CD4-positive, alpha-beta T cell treated with Interferon alpha-2 for 1 hour (primary cell): ENCODE data around the gene KCNK5.

Experiments
- DNase-seq, 2 donors: peaks; one replicate each; pipeline ENCODE4 v3.0.0-alpha.2; 2020 to 2022

KCNK5 gene

DNA sequence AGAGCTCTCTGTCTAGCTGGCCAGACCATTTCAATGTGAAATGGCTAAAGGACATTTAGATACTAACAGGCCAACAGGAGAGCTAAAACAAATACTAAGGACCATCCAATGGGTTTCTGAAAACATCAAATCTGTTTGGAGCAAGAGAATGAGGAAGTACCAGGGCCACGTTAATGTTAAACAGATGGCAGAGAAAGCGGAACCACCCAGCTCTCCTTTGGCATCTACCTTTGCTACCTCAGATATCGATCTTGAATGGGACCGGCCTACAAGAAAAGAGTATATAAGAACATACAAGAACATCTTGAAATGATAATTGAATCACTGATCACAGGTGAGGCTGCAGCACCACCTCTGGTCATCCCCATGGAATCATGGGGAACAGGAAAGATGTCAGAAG lies 31.8 kb downstream of the KCNK5 start:
- DNase-seq = no peak

DNA sequence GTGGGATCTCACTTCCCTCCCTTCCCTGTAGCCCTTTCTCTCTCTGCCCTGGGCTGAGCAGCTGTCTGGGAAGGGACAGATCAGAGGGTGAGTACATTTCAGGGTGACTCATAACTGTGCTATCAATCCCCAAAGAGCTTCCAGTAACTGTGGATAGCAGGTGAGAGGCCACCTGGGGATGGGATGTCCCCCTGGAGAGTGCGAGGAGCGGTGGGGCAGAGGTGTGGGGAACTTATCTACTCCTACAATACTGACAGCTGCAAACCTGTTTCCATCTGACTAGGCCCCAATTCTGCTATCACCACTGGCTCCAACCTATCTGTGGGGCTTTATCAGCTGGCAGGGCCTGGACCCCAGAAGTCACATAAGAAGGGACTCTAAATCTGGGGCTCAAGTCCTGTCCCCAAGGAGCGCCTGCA lies 32.6 kb downstream of the KCNK5 start:
- no peak for DNase-seq

DNA sequence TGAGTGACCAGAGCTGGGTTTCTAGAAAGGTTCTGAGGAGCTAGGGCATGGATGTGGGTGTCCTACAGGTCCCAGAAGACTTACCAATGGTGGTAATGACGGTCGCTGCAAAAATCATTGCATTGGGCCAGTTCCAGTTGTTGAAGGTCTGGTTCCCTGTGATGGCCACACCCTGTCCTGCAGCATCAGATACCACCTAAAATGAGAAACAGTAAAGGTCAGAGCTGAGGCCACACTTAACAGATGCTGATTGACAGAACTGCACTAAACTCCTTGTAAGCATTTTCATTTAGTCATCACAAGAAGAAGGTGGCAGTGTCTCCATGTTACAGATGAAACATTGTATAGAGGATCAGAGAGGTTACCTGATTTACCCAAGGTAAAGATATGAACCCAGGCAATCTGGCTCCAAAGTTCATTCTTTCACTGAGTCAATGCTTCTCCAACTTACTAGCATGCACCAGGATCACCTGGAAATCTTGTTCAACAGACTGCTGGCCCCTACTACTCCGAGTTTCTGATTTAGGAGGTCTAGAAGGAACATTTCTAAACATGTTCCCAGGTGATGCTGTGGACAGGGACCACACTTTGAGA lies 33.4 kb downstream of the KCNK5 start:
- no peak for DNase-seq

DNA sequence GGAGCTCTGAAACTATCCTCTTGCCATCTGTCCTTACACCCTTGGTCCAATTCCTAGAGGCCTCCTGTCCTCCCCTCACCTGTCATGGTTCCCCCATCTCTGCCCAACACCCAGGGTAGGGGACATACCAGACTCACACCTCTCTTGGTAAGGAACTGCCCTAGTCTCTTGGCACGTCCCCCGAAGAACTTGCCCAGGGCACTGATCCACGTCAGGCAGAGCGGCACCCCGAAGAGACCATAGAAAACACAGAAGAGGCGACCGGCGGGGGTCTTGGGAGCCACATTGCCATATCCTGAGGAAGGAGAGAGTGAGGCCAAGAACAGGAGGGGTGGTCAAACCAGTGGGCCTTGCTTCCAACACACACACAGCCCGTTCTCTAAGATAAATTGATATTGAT lies 34.8 kb downstream of the KCNK5 start:
- no peak for DNase-seq

DNA sequence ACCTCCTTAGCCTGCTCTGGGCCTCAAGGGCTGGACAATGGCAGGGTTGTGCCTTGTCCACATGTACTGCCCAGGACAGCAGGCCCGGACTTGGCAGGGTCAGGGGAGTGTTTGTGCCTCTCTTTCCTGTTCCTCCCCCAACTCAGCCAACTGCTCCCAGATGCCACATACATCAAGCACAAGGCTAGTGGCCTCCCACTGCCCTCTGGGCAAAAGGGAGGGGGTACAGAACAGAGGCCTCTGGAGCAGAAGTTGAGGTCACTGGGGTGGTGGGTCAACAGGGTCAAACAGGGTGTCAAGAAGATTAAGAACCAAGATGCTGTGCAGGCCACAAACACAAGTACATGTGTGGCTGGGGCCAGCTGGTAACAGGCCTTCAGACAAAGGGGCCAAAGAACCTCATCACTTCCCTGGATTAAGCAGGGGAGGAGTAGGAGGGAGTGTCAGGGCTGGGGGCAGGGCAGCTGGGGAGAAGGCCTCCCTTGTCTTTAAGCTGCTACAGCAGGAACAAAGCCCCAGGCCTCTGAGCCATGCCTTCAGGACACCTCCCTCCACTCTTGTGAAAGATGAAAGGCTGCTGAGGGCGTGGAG lies 36.0 kb downstream of the KCNK5 start:
- DNase-seq = no peak

DNA sequence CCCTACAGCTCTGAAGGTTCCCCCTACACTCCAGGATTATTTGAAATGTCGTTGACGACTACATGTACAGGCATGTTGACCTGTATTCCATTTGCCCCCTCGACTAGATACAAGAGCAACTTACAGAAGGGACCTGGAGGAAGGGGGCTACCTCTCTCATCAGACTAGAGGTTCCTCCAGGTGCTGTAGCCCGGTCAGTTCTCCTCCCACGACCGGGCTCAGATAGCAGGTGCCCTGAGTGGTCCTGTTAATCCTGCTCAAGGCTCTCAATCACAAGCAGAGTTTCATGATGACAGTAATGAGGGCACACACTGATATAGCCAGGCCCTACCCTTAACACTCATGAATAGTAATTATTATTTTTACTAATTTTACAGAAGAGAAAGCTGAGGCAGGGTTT lies 36.5 kb downstream of the KCNK5 start:
- DNase-seq = no peak

DNA sequence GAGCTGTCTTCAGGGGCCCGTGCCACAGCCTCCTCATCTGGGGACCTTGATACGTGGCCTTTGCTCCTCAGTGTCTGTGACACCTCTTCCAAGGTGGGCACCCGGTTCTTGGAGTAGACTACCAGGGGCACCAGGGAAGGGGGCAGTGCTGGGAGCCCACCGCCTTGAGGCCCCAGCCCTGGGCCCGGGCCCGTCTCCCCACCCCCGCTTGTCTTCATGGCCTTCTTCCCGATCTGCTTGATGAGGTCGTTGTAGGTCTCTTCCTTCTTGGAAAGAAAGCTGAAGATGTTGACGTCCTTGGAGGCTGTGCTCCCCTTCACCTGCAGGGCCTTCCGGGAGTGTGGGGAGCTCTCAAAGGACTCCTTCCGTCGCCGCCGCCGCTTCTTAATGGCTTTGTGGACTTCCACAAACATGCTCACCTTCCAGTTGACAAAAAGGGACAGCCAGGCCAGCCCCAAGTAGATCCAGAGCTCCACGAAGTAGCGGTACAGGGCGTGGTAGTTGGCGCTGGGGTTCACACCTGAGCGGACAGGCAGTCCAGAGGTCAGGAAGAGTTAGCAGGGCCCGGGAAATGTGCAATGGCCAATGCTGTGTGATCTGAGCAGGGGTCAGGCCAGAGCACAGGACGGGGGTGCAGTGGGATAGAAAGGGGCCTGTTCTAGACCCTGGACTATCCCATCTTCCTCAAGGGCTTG lies 37.9 kb downstream of the KCNK5 start:
- no peak for DNase-seq

DNA sequence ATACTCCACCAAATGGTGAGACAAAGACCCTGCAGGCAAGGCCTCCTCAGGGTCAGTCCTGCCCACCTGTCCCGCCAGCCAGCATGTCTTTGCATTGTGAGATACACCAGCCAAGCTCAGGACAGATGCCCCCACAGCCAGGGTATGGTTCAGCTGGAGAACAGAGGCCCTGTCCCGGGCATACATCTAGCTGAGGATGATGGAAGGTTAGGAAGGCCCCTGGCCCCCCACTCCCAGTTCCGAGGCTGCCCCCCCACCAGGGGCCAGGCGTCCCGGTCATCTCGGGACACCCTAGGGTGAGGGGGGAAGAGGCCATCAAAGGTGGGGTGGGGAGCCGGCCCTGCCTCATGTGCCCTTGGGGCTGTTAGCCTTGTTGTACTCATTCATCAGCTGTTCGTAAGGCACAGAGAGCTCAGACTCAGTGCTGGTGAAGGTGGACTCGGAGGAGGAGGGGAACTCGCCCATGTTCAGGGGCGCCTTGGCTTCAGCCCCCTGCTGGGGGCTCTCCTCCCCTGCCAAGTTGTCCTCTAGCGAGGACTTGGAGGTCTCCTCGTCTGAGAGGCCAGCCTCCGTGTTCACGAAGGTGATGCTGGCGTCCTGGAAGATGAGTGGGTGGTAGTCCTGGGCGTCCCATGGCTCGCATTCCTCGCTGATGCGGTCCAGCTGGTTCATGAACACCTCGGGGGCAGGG lies 38.6 kb downstream of the KCNK5 start:
- DNase-seq = no peak

DNA sequence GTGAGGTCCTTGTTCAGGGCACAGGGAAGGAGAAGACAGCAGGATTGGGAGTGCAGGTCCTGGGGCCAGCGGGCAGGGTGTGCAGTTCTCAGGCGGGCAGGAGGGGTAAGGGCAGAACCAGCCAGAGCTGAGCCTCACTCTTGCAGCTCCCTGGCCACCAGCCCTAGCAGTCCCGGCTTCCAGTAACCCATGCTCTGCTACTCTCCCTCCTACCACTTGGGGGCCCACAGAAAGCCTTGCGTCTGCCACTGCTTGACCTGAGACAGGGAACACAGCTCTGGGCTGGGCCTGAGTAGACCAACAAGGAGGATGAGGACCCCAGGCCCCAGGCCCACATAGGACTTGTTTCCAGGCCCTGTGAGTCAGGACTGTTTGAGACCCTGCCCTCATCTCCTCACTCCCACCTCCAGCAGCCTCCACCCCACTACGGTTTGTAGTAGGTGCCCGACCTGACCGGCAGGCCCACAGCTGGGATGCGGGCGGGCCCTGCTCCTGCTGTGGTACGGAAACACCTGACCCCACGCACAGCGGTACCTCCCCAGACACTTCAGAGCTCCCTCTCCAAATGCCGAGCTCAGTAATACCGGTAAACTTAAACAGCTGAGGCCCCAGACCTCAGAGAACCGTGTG lies 39.2 kb downstream of the KCNK5 start:
- peak in 1 of 2 donors; percentile 6 for DNase-seq

DNA sequence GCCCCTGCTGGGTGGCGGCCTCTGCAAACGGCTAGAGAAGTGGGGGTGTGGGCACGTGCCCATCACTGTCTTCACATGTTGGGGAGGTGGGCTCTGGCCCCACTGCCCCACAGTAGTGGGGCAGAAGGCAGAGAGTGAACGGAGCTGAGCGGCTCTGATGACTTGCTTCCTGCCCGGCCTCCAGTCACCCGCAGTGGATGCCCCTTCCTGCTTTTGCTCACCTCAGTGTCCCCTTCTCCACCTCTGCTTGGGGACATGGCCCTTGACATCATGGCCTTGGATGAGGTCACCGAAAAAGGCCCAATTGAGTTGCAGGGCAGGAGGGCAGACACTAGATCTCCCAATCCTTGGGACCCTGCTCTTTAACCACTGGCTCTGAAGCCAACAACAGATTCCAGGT lies 40.1 kb downstream of the KCNK5 start:
- no peak for DNase-seq

DNA sequence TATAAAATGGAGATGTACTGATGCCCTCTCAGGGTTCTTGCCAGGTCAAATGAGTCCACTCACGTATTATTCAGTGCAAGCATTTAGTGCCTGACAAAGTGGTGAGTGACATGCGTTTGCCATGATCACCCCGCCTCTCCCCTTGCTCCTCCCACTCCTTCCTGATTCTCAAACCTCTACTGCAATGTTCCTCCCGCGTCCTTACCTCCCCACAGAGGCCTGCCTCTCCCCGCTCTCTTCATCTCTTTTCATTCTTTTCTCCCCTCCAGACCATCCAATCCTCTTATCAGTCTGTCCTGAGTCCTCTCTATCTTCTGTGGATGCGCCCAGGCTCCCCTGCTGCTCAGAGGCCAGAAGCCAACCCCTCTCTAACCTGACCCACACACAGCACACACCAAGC lies 40.7 kb downstream of the KCNK5 start:
- no peak for DNase-seq

DNA sequence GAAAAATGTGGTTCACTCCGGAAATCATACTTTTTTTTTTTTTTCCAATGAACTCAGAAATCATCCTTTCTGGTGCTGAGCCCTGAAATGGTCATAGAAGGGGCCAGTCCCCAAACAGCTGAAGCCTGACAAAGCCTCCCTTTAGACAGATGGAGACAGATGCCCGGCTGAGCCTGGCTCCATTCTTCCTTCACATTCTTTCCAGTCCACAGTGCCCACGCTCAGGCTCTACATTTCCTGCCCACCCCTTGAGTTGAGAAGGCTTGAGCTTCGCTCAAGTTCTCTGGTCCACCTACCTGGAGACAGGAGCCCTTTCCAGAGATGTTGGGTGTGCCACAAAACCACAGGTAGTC lies 41.2 kb downstream of the KCNK5 start:
- DNase-seq = no peak

DNA sequence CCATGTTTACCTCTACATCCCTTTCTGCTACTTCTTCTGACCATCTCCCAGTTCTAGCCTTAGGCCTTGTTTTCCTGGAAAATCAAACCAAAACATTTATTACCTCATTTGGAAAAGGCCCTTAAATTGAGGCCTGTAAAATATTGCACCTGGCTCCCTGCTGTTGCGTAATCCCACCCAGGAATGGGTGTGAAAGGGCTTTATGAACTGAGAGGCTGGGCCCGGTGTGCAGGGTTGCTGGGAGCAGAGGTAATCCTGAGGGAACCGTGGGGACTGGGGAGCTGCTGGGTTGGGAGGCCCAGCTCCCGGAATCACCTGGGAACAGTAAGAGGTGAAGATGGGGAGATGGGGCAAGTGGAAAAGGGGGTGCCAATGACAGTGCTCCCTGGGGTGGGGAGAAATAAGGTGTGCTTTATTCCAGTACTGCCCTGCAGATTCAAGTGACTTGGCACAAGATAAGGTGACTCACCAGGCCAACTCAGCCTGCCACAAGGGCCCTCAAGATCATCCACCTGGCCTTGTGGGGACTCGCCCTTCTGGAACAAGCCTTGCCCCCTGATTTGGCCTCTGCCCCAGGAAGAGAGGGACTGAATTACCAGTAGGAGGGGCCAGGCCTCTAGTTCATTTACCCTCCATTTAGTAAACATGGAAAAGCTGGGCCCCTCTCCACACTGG lies 44.2 kb downstream of the KCNK5 start:
- no peak for DNase-seq

DNA sequence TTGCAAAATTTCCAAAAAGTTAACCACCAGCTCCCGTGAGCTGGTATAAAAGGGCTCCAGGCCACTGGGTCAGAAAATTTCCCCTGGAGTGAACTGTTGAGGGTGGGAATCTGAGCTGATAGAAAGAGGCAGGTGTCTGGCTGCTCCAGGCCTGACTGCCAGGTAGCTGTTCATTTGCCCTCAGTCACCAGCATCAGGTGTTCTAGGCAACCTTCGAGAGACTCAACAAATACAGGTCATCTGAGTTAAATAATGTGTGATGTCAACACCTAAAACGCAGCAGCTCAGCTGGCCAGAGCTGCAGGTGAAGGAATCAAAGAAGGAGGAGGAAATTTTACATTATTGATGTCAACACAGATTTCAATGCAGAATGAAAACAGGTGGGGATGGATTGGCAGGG lies 46.7 kb downstream of the KCNK5 start:
- no peak for DNase-seq

DNA sequence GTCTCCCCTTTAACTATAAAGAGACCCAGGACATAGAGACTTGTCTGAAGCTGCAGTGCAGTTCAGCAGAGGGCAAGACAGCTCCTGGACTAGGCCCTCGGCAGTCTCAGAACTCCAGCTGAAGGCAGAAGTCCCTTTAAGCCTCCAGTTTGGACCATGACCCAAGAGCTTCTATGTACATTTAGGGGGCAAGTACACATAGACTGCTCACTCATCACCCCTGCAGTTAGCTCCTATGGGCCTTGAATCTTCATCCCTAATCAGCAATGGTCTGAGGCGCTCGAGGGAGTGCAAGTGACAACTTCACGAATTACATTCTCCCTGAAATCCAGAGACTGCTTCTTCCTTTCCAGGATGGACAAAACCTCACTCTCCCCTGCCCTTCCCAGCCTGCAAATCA lies 47.4 kb downstream of the KCNK5 start:
- no peak for DNase-seq

DNA sequence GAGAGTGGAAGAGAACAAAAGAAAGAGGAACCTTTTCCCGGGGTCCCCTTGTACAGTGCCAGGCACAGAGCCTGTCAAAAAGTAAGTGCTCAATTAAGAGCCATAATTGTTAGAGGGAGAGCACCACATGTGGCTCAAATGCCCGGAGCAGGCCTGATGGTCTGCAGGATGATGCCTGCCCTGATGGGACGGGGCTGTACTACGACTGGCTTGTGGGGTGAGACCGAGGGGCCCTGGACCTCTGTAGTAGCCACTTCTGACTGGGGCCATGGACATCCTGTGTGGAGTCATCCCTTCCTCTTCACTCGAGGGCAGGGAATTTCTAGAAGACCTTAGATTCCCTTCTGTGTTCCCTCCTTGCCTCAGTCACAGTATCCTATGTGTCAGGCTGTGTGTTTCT lies 47.9 kb downstream of the KCNK5 start:
- no peak for DNase-seq

DNA sequence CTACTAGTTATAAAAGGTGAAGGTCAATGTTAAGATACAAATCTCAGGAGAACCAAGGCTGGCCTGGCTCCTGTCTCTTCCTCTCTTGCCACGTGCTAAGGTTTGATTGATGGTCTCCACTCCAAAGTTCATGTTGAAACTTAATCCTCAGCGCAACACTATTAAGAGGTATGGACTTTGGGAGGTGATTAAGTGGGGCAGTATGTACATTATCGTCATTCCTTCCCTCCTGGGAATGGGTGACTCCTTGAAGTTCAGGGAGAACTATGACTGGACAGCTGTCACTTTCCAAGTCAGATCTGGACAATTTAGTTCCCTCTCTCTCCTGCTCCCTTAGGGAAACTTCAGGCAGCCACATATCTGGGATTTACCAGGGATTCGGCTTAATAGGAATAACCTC lies 50.5 kb downstream of the KCNK5 start:
- no peak for DNase-seq

DNA sequence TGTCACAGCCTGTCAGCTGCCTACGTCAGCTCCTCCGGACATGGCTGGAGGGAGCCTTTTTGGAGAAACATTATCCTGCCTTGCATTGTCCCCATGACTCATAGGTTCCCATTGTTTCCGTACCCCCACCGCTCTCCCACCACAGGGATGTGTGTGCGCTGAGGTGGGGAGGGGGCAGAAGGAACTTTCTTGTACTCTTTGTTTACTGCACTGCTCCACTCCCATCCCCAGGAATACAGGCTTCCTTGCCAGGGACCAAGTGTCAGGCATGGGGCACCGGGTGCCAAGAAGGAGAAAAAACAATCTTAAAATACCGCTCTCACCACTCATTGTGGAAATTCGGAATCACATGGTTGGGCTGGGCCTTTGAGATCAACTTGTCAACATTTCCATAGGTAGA lies 51.0 kb downstream of the KCNK5 start:
- DNase-seq = no peak

DNA sequence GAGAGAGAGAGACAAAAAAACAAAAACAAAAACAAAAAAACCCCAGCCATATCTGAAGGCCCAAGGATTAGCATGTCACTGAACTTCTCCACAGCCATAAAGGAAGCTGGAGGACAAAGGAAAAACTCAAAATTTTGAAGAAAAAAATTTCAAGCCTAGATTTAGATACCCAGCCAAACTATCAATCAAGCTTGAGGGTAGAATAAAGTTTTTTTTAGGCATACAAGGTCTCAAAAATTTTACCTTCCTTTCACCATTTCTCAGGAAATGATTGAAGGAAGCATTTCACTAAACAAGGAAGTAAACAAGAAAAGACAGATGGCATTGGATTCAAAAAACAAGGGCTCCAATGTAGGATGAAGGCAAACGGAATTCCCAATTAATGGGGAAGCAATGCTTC lies 52.1 kb downstream of the KCNK5 start:
- no peak for DNase-seq

DNA sequence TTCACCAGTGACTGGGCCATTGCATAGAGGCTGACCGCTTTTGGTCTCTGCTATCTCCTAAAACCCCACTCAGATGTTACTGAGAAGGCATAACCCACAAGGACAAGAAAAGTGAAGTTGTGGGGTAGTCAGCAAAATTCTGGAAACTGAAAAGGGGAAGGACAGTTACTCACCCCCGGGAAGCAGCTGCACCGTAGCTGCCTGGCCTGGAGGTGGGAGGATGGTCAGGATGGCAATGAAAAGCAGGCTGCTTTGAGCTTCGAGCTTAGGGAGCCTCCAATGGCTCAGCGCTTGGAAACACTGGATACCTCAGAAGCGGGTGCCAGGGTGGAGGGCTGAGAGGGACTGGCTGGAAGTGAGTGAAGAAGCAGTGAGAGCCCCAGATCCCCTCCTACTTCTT lies 56.0 kb downstream of the KCNK5 start:
- no peak for DNase-seq

DNA sequence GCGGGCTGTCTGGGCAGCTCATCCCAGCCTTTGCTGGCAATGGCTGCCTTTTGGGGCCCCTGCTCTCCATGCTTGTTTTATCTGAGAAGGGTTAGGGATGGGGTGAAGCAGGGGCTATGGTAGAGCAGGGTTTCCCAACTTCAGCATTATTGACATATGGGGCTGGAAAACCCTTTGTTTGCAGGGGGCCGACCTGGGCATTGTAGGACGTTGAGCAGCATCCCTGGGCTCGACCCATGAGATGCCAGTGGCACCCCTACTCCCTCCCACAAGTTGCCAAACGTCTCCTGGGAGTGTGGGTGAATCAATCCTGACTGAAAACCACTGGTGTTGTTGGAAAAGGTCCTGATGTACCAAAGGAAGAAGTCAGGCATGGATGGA lies 56.9 kb downstream of the KCNK5 start:
- no peak for DNase-seq

DNA sequence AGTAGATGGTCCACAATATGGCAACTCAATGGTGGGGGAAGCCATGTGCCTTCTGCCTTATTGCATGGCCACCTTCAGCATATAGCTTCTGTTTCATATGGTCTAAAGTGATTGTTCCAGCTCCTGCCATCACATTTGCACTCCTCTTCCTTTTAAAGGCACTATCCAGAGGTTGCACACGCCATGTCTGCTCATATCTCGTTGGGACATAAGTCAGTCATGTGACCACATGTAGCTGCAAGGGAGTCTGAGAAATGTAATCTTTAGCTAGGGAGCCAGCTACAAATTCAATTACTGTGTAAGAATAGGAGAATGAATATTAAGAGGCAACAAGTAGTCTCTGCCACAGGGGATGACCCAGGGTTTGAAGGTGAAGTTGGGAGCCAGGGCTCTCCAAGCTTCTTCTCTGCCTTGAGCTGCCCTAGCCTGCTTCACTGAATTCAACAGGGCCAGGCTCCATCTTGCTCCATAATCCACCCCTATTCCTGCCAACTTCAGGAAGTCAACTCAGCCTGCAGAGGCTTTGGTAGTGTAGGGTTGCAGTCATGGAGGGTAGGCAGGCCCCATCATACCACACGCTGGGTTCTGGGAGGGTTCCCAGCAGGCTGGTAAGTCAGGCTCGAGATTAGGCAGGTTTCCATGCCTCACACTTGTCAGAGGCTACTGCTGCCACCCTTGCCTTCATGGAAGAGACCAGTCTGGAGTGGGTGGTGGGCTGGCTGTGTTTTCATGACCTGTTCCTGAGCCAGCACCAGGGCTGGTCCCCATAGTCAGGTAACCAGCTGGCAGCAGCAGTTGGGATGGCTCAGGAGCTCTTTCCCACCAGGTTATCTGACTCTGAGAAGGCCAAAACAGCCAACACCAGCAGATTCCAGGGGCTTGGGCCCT lies 57.5 kb downstream of the KCNK5 start:
- DNase-seq = no peak
